Forelimb muscle (tissue), 1 donor: ENCODE measurements around the gene COL5A1. TPM values are rescaled to one million over a fixed set of nuclear protein-coding genes. Genes with fewer than 3 reads are reported as not detected.
A peak's percentile ranks its signal among the peaks of the same experiment; 100 is the strongest.
"Not testable (repeated sequence)": the region's sequence is repeated elsewhere in the genome, so short reads cannot be mapped to it uniquely, and the experiment has no call there.

Experiments used
- DNase-seq: peaks from one replicate; pipeline ENCODE4 v3.0.0-alpha.2; 2013; ENCODE audit warnings: low read depth
- polyA plus RNA-seq: library from polyadenylated mRNA; unstranded; fragments of 120-200 nt; gene quantifications from one replicate; pipeline ENCODE4 v1.2.1, GENCODE V29; 2013; ENCODE audit not compliant: insufficient read length

COL5A1 gene
- polyA plus RNA-seq, 1 donor: 425 TPM

DNA sequence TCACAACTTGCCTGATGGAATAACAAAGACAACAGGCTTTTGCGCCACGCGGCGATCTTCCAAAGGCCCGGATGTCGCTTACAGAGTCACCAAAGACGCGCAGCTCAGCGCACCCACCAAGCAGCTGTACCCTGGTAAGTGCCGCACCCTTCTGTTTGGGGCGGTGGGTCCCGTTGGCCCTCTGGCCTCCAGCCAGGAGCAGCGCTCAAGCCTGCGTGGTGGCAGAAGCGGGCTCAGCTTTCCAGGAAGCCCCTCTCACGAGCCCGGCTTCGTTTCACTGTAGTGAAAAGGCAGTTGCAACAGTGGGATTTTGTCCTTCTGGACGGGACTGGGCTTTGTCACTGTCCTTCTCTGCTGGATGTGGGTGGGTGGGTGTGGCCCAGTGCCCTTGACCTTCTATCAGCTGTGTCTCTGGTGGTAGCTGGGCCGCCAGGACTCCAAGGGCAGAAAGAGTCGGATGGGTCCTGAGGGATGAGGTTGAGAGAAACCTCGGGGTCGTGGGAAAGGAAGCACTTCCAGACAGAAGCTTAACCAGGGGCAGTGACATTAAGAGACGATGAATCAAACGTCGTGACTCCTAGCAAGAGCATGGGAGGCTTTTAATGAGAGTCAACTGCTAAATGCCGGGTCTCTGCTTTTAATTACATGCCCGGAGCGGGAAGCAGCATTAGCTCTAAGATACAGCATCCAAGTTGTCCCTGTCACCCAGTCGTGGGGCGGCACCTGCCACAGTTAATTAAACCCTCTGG, 49.5 kb downstream of the COL5A1 start:
- no peak for DNase-seq

DNA sequence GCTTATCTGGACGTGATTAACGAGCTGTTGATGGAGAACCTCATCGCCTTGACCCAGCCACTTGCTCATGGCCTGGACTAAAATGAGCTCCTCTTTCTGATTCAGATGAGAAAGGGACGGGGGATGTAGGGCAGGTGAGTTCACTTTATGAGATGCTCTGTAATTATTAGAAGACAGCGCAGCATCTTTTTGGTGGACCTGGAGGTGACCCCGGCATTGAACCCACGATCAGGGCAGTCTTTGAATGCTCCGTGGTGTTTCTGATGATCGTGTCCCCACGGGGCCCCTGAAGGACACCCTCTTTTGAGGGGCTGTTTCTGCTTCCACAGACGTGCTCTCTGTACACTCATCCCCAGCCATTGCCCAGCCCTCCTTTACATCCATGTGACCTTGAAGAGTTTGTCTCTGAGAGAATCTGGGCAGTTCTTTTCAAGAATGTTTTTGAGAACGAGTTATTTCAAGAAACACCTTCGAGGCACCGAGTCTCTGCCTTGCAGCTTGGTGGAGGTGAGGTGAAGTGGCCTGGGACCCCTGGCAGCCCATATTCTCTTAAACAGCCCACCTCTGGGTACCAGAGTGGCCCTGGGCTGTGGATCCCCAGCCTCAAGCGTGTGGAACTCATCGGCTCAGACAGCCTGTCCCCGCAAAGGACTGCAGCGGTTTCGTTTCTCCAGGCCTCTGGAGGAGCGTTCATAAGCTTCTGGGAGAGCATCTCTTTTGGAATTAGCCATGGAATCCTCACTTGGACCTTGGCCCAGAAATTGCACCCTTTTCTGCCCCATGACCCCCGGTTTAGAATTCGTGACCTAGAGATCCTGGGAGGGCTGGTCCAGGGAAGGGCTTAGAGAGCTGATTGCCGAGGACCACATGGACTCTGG, 50.3 kb downstream of the COL5A1 start:
- DNase-seq: no peak

DNA sequence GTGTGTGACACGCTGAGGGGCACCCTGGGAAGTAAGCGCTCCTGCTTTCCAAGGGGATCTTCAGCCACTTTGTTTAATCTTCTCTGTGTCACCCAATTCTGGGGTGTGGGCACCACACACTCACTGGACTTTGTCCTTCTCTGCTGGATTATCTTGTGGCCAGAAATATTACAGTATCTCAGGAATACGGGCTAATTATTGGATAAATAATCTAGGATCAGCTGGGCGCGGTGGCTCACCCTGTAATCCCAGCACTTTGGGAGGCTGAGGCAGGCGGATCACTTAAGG, 50.9 kb downstream of the COL5A1 start:
- DNase-seq: no peak

DNA sequence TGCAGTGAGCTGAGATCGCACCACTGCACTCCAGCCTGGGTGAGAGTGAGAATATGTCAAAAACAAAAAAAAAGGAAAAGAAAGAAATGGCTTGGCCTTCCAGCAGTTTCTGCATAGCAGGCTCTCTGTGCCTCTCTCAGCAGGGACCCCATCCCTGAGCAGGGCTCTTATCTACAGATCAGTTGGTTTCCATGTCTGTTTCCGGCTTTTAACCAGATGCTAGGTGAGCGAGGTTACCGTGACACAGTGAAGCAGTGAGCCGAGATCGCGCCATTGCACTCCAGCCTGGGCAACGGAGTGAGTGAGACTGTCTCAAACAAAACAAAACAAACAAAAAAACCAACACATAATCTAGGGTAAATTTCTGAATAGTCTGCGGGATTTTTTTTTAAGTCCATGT, 51.4 kb downstream of the COL5A1 start:
- no peak for DNase-seq

DNA sequence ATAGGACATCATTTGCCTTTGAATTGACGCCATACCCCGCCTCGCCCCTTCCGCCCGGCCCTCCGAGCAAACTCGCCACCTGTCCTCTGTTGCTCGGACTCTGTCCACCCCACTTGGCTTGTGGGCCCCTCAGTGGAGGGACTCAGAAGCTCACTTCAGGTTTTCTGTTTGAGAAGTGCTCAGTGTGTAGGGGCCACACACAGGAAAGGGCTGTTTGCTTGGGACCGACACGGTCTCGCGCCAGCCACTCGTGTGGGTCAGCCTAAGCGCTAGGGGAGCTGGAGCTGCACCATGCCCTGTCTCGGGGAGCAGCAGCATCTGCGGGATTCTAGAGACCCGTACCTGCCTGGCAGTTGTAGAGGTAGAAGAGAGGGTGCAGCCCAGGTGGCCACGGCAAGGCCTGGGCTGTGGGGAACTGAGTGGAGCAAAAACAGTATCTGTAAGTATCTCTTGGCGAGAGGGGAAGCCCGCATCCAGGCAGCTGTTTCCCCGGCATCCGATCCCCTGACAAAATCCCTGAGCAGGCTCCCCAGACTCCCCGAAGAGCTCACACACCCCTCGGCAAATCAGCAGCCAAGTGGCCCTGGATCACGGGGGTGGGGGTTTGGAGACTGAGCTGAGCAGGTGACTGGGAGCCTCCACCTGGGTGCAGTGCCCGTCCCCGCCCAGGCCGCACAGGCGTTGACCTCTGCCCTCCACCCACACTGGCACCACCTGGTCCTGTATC, 52.2 kb downstream of the COL5A1 start:
- no peak for DNase-seq

DNA sequence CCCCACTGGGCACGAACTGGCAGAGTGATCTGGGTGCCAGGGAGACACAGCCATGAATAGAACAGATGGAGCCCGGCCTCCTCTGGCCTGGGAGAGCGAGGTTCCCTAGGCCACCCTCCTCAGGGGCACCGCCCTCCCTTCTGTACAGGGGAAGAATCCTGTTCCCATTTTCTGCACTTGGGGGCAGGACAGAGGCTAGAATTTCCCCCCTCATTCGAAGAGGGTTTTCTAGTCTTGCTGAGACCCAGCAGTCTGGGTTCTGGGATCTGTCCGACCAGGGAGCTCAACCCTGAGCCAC, 52.7 kb downstream of the COL5A1 start:
- DNase-seq: no peak

DNA sequence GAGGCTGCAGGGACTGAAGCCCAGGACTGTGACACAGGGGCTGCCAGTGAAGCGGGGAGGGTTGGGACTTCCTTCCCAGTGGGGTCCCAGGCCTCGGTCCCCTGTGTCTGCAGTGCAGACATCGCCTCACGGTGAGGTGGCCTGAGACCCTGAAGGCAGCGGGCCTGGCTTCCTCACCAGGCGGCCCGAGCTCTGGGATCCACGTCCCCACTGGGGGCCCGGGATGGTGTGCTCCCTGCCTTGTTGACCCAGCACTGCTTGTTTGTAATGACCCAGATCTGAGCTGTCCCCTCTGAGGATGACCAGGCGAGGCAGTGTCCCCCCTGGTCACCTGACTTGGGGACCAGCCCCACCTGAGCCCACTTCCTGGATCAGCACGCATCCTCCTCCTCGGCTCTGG, 53.1 kb downstream of the COL5A1 start:
- DNase-seq: no peak

DNA sequence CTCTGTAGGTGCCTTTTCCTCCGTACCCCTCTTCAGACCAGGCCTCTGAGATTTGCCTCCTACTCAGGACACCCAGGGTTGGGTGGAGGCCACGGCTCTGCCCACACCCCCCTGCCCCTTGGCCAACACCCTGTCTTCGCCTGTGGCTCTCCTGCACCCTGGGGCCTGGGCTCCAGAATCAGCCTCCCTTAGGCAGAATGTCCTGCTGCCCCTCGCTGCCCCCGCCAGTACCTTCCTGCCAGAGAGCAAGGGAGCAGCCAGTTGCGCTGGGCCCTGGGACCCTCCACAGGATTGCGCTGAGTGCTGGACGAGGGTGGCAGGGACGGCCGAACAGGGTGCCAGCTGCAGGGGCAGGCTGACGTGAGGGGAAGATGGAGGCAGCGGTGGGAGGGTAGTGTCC, 53.5 kb downstream of the COL5A1 start:
- DNase-seq: no peak

DNA sequence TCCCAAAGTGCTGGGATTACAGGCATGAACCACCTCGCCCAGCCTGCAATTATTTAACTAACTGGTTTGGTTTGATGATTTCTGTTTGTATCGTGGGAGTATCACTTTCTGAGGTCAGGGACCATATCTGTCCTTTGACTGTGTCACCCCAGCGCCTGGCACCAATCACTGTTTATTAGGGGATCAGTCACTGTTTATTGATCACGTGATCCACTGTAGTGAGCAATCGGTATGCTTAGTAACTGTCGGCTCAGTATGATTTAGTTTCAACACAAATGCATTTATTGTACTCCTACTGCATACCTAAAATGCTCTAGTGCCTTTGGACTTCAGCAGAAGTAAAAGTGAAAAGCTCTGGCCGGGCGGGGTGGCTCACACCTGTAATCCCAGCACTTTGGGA, 54.8 kb downstream of the COL5A1 start:
- no peak for DNase-seq

DNA sequence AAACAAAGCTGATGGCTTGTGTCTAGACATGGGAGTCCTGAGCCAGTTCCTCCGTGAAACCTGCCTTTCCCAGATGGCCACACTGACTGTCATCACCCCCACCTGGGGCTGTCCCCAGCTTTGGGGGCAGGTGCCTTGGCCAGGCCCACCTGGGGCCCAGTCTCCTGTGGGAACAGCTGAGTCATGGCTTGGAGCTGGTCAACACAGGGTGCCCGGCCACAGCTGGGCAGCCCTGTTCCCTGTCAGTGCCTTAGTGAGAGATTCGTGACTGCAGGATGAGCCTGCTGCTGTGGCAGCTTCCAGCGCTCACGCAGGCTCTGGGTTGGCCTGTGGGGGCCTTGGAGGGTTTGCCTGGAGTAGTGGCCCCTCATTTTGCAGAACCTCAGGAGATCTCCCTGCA, 56.5 kb downstream of the COL5A1 start:
- no peak for DNase-seq

DNA sequence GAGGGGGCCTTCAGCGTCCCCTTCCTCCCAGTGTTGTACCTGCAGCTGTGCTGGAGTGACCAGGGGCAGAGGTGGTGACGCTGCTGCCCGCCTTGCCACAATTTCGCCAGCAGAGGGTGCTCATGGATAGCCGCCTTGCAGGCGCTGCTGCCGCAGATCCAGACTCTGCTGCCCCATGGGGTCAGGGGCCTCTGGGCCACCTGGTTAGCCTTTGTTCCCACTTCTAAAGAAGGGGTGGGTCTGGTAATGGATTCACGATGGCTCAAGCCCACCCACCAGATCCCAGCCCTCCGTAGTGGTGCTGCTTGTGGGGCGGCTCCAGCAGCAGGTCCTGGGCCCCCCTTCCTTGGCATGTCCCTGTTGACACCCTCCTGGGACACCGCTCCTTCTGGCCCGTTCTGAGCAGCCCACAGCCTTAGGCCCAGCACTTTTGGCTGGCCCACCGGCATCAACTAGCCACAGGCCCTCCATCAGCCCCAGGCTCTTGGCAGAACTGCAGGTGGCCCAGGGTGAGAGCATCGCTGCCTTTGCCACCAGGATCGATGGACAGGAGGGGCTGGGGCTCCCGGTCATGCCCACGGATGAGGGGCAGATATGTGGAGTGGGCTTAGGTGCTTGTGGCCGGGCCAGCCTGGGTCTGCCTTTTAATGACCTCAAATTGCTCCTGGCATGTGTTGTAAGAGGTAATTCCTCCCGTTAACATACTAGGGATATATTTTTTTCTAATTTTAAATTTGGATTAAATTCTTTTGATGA, 57.2 kb downstream of the COL5A1 start:
- DNase-seq: no peak

DNA sequence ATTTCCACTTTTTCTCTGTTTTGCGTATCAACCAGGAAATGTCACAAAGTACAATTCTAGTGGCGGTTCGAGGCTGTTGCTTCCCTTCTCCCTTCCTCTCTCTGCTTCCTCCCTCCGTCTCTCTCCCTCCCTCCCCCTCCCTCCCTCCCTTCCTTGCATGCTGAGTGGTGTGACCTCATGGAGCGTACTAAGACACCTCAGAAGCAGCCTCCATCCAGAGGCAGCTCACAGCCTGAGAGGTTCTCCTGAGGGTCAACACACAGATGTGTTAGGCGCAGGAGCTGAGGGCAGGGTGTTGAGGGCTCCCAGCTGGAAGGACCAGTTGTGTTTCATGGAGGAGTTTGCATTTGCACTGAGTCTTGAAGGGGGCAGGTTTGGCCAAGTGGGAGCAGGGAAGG, 57.7 kb downstream of the COL5A1 start:
- no peak for DNase-seq

DNA sequence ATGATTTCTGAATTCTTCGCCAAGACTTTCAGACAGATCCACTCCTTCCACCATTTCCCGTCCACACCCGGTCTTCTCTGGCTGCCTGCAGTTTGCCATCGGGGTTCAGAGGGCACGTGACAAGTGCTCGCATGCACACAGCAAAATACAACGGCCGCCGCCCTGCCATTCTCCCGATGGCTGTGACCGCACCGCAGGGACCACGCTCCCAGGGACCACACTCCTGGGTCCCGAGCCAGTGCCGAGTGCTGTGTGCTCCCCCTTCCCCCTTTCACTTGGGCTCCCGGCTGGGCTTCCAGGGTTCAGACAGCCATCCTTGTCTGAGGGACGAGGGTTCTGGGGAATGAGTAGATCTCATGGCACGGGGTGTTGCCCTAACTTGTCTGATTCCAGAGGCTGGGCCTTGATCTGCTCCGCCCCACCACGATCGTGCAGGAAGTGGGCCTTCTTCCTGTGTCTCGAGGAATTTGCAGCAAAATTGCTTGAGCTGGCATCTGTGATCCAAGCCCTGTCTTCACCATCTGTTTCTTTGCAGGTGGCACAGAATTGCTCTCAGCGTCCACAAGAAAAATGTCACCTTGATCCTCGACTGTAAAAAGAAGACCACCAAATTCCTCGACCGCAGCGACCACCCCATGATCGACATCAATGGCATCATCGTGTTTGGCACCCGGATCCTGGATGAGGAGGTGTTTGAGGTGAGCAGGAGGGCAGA, 59.2 kb downstream of the COL5A1 start:
- no peak for DNase-seq

DNA sequence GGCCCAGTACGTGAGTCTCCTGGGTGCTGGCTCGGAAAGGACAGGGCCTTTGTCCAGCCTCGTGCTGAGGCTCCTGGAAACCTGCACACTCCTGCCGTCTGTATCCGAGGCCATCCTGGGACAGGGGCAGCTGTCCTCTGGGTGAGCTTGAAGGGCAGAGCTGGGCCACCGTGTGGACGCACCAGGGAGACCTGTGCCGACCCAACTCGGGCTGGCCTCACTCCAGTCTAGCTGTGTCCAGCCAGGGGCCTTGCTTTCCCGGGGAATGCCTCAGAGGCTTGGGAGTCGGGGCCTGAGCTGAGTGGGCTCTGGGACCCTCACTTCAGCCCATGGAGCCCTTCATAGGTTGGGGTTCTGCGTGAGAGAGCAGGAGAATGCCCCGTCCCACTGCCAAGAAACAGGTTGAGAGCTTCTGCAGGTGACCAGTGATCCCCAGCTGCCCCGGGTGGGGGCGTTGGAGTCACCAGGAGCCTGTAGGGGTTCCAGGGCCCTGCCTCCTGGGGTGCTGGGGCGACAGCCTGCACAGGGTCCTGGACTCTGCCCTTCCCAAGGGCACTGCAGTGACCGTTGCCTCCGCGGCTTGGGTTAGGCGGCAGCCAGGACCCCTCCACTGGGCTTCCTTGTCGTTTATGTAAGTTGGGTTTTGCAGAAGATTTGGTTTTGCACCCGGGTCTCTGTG, 60.1 kb downstream of the COL5A1 start:
- DNase-seq: no peak

DNA sequence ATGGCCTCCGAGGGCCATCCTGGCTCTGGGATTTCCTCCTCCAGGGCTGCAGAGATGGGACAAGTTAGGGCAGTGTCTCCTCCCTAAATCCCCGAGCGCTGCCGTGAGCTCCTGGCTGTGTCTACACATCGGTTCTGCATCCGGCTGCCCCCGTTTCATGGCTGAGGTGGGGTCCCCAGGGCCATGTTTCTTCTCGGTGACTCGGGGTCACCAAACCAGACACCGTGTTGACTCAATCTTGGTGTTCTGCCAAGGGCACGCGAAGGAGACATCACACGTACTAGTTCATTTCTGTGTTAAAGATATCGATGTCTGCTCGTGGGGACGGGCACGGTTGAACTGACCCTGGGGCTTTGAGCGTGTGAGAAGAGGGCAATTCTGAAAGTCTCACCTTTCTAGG, 60.7 kb downstream of the COL5A1 start:
- DNase-seq: no peak

DNA sequence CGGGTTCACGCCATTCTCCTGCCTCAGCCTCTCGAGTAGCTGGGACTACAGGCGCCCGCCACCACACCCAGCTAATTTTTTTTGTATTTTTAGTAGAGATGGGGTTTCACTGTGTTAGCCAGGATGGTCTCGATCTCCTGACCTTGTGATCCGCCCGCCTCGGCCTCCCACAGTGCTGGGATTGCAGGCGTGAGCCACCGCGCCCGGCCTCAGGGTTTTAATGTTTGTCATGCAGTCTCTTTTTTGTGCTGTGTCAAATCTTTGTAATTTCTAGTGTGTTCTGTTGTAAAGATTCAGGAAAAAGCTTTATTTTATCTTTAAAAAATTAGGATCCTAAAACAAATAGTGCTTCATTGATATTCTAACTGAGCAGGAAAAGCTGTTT, 62.1 kb downstream of the COL5A1 start:
- not testable (repeated sequence) for DNase-seq

DNA sequence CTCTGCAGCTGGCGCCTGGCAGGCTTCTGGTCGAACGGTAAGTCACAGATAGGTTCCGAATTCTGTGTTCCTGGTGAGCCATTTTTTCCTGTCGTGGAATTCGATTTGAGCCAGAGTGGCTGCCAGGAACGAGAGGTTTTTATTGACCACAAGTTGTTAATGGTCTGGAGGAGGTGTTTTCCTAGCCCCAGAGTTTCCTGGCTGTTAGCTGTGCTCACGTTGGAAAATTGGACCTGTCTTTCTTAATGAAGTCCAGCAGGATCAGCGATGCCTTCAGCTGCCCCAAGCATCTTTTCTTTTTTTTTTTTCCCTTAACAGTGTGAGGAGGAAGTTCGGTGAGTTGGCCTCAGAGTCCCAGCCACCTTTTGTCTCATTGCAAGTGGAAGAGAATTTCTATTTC, 62.9 kb downstream of the COL5A1 start:
- no peak for DNase-seq

DNA sequence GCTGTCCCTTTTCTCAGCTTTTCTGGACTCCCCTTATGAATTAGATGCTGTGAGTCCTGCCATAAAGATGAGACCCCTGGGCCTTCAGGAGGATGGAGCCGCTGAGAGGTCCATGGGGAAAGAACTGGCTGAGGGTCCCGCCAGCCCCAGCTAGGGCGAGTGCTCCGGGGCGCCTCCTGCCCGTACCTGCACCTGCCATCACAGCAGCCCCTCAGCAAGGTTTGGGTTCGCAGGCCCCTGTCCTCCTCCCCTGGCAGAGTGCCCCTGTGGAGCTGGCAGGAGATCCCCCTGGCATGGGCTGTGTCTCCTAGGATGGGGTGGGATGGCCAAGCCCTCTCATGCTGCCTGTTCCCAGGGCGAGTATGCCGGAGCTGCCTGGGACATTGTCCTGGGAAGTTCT, 64.2 kb downstream of the COL5A1 start:
- no peak for DNase-seq

DNA sequence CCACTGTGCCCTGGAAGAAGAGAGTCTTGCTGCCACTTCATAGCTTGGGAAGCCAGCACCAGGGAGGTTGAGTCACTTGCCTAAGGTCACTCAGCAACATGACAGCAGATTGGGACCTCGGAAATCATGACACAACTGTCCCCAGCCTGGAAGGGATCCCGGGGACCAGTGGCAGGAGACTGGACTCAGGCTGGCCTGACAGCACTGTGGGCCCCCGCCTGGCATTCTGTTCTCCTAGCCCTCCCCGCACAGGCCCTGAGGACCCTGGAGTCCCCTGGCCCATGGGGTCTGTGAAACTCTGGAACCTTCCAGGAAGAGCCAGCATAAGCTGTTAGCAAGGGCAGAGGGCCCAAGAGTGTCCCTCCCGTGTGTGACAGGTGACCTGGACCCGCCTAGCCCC, 64.9 kb downstream of the COL5A1 start:
- no peak for DNase-seq

DNA sequence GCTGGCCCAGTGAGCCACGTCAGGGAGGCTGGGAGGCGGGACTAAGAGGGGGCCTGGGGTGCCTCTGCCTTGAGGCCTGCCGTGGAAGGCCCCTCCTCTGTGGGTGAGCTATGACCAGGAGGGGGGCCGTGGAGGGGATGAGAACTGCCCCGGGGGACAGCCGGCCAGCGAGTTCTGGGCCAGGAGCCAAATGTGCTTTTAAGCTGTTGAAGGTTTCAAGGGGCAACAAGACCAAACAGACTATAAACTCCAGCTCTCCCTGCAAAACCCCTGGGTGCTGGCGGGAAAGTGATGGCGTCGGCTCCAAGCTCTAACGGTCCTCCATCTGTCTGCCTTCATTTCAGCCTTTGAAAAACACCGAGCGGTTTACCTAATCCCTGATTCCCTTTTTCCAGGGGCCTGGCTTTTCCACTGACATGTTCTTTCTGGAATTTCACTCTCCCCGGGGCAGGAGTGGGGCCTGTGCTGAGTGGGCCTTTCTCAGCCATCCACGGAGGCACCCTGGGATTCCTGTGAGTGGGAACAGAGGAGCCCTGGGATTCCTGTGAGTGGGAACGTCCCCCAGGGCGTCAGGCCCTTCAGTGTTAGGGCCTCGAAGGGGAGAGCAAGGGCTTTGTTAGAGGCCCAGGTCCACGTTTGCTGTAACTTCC, 65.6 kb downstream of the COL5A1 start:
- DNase-seq: peak; percentile 66
